ENCODE results near the gene CDKL4. TPM values are rescaled to one million over a fixed set of nuclear protein-coding genes. Genes with fewer than 3 reads are reported as not detected.
A peak's percentile ranks its signal among the peaks of the same experiment; 100 is the strongest.

The CDKL4 gene
- total and polyA plus RNA-seq, 2 of the 13 experiments (the other 11 are each of a cell fraction or from before 2014, with no cell fraction given), result 0.29 to 0.50 TPM

DNA sequence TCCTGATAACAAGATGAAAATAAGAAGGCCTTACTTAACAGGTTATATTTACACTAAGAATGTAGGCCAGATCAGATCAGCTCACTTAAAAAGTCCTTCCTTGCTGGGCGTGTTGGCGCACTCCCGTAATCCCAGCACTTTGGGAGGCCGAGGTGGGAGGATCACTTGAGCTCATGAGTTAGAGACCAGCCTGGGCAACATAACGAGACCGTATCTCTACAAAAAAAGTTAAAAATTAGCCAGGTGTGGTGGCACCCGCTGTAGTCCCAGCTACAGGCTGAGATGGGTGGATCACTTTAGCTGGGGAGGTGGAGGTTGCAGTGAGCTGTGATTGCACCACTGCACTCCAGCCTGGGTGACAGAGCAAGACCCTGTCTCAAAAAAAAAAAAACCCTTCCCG is 69.7 kb downstream of the CDKL4 start (continued):
- TF ChIP-seq, protein P1, sequence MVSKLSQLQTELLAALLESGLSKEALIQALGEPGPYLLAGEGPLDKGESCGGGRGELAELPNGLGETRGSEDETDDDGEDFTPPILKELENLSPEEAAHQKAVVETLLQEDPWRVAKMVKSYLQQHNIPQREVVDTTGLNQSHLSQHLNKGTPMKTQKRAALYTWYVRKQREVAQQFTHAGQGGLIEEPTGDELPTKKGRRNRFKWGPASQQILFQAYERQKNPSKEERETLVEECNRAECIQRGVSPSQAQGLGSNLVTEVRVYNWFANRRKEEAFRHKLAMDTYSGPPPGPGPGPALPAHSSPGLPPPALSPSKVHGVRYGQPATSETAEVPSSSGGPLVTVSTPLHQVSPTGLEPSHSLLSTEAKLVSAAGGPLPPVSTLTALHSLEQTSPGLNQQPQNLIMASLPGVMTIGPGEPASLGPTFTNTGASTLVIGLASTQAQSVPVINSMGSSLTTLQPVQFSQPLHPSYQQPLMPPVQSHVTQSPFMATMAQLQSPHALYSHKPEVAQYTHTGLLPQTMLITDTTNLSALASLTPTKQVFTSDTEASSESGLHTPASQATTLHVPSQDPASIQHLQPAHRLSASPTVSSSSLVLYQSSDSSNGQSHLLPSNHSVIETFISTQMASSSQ (IDR thresholded peaks at IDR 0.05; ENCODE audit: low read depth), result peak; percentile 59; the same call in 1 of the 2 replicates
- TF ChIP-seq, protein P1 (CRISPR knock-in tag; IDR thresholded peaks at IDR 0.05; ENCODE audit: borderline replicate concordance), result peak; percentile 58; the same call in 1 of the 2 replicates
- TF ChIP-seq U2AF2 (IDR thresholded peaks at IDR 0.05; ENCODE audit: low read depth, low read length) (no peak), RBM39 (IDR thresholded peaks at IDR 0.05; ENCODE audit: low read depth, low read length, poor library complexity, severe bottlenecking) (no peak), AHR (CRISPR knock-in tag; IDR thresholded peaks at IDR 0.05) (no peak)
- TF ChIP-seq, protein P2, sequence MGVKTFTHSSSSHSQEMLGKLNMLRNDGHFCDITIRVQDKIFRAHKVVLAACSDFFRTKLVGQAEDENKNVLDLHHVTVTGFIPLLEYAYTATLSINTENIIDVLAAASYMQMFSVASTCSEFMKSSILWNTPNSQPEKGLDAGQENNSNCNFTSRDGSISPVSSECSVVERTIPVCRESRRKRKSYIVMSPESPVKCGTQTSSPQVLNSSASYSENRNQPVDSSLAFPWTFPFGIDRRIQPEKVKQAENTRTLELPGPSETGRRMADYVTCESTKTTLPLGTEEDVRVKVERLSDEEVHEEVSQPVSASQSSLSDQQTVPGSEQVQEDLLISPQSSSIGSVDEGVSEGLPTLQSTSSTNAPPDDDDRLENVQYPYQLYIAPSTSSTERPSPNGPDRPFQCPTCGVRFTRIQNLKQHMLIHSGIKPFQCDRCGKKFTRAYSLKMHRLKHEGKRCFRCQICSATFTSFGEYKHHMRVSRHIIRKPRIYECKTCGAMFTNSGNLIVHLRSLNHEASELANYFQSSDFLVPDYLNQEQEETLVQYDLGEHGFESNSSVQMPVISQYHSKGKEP (CRISPR knock-in tag; IDR thresholded peaks at IDR 0.05), result no peak
- TF ChIP-seq, protein P3, sequence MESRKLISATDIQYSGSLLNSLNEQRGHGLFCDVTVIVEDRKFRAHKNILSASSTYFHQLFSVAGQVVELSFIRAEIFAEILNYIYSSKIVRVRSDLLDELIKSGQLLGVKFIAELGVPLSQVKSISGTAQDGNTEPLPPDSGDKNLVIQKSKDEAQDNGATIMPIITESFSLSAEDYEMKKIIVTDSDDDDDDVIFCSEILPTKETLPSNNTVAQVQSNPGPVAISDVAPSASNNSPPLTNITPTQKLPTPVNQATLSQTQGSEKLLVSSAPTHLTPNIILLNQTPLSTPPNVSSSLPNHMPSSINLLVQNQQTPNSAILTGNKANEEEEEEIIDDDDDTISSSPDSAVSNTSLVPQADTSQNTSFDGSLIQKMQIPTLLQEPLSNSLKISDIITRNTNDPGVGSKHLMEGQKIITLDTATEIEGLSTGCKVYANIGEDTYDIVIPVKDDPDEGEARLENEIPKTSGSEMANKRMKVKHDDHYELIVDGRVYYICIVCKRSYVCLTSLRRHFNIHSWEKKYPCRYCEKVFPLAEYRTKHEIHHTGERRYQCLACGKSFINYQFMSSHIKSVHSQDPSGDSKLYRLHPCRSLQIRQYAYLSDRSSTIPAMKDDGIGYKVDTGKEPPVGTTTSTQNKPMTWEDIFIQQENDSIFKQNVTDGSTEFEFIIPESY (CRISPR knock-in tag; IDR thresholded peaks at IDR 0.05), result peak; percentile 58

Data from HepG2 (cell line).